Esophagus muscularis mucosa (tissue), 3 donors: ENCODE measurements around the gene KDM4E.

Experiments used
- CTCF ChIP-seq, 3 experiments: fragments of 200-600 bp in 2 of 3; fragments of 450-650 bp in 1 of 3; sonication (generic) in 2 of 3; IDR thresholded peaks; one replicate each; pipeline ENCODE4 v1.5.1; 2017 to 2019; ENCODE audit warnings: antibody characterized with exemption in 3 of 3, mild to moderate bottlenecking in 2 of 3, moderate library complexity in 1 of 3
- POLR2A ChIP-seq: fragments of 450-650 bp; IDR thresholded peaks from one replicate; pipeline ENCODE4 v1.6.1; 2017; ENCODE audit warnings: antibody characterized with exemption, moderate library complexity, mild to moderate bottlenecking, low read depth
- POLR2AphosphoS5 ChIP-seq, 2 donors: sonication (generic); formaldehyde crosslinking; IDR thresholded peaks; one replicate each; pipeline ENCODE4 v1.6.1; 2017; ENCODE audit warnings: antibody characterized with exemption in 2 of 2

DNA sequence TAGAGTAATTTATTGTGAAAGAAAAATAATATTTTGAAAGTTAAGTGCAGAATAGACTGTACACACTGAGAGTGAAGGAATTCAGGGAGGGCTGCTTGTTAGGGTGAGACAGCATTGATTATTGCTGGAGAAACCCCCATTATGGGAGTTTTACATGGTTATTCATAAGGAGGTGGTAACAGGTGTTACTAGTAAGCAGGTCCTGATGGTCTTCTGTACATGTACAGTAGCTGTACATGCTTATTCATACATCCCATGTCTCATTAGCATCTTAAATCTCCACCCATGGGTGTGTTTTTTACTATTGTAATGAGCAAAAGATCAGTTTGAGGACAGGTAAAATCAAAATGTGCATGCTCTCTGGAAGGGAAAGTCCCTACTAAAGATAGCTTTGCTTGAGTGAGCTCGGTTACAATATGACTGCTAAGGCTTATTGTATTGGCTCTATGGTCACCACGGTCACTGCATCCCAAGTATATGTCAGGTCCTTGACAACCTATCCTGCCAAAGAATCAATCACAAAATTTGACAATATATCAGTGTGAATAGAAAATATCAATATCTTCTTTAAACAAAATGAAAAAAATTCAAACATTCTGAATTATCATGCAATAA lies 30.3 kb downstream of the KDM4E start:
- TF ChIP-seq CTCF (IDR thresholded peaks at IDR 0.05) = no peak
- TF ChIP-seq POLR2AphosphoS5 (IDR thresholded peaks at IDR 0.05) = no peak
- no peak for TF ChIP-seq POLR2A
